IMR-90 (cell line): ENCODE measurements around the gene SMAD4. TPM values are rescaled to one million over a fixed set of nuclear protein-coding genes. Genes with fewer than 3 reads are reported as not detected.

Experiments
- ATAC-seq: fragments of 200-7000 bp; cut with Tn5 transposase; 2 replicates; pipeline ENCODE4 v1.9.1; 2020; ENCODE audit warnings: low read depth, mild to moderate bottlenecking, moderate library complexity
- BruUV-seq: library from RNA; stranded (reverse); fragments of 400-500 nt; replicated peaks from 2 replicates; lab custom pipeline; 2021; lab: Mats Ljungman, UMichigan
- CTCF ChIA-PET: fragments of 300-600 bp; formaldehyde crosslinking; extraction: SDS; loops from one replicate; lab custom pipeline; 2021; ENCODE audit warnings: antibody characterized with exemption; lab: Yijun Ruan, JAX
- POLR2A ChIA-PET: fragments of 300-600 bp; sonication (Branson Sonifier 250); formaldehyde crosslinking; loops from one replicate; lab custom pipeline; 2022; ENCODE audit warnings: antibody characterized with exemption; ENCODE audit not compliant: unreplicated experiment; lab: Charles Lee
- DNase-seq: peaks from one replicate; pipeline ENCODE4 v3.0.0; 2013
- H2AFZ ChIP-seq: replicated peaks from 2 replicates; pipeline ENCODE3; 2013; ENCODE audit warnings: low read length, mild to moderate bottlenecking; ENCODE audit not compliant: poor library complexity
- H2AK5ac ChIP-seq: 2 replicates; pipeline ENCODE4 v1.6.1; 2013; ENCODE audit warnings: low read depth, low read length, inconsistent platforms
- H2AK9ac ChIP-seq: replicated peaks from 2 replicates; pipeline ENCODE3; 2013; ENCODE audit warnings: mild to moderate bottlenecking, low read depth, low read length, moderate library complexity; ENCODE audit not compliant: poor library complexity
- H2BK120ac ChIP-seq: 2 replicates; pipeline ENCODE4 v1.6.1; 2013; ENCODE audit warnings: low read depth, low read length, inconsistent platforms
- H2BK15ac ChIP-seq: 3 replicates; pipeline ENCODE4 v1.6.1; 2013; ENCODE audit warnings: low read depth, low read length, inconsistent platforms
- H2BK20ac ChIP-seq: 2 replicates; pipeline ENCODE4 v1.6.1; 2013; ENCODE audit warnings: low read depth, mild to moderate bottlenecking, inconsistent platforms, low read length, moderate library complexity
- H2BK5ac ChIP-seq: 2 replicates; pipeline ENCODE4 v1.6.1; 2013; ENCODE audit warnings: mild to moderate bottlenecking, low read depth, low read length, inconsistent platforms; ENCODE audit not compliant: poor library complexity, severe bottlenecking
- H3K14ac ChIP-seq: replicated peaks from 2 replicates; pipeline ENCODE4 v1.6.1; 2013; ENCODE audit warnings: low read depth, low read length, inconsistent platforms
- H3K18ac ChIP-seq: 2 replicates; pipeline ENCODE4 v1.6.1; 2013; ENCODE audit warnings: low read depth, low read length, control low read depth
- H3K23ac ChIP-seq: 2 replicates; pipeline ENCODE4 v1.6.1; 2013; ENCODE audit warnings: low read depth, low read length, inconsistent platforms
- H3K27ac ChIP-seq: 2 replicates; pipeline ENCODE4 v1.5.1; 2013; ENCODE audit warnings: mild to moderate bottlenecking, control low read depth, low read length; ENCODE audit not compliant: insufficient read depth
- H3K27me3 ChIP-seq: 2 replicates; pipeline ENCODE4 v1.6.1; 2013; ENCODE audit warnings: low read length; ENCODE audit not compliant: control insufficient read depth, insufficient read depth
- H3K36me3 ChIP-seq: 2 replicates; pipeline ENCODE4 v1.6.1; 2013; ENCODE audit warnings: low read length, mixed read lengths; ENCODE audit not compliant: control insufficient read depth, insufficient read depth
- H3K4ac ChIP-seq: 2 replicates; pipeline ENCODE4 v1.6.1; 2013; ENCODE audit warnings: low read depth, low read length, inconsistent platforms
- H3K4me1 ChIP-seq: 2 replicates; pipeline ENCODE4 v1.6.1; 2013; ENCODE audit warnings: low read length, mixed read lengths; ENCODE audit not compliant: control insufficient read depth, insufficient read depth
- H3K4me2 ChIP-seq: 2 replicates; pipeline ENCODE4 v1.6.1; 2013; ENCODE audit warnings: low read depth, mild to moderate bottlenecking, control low read depth, low read length, moderate library complexity
- H3K4me3 ChIP-seq: 2 replicates; pipeline ENCODE4 v1.5.1; 2013; ENCODE audit warnings: low read depth, mild to moderate bottlenecking, control low read depth, low read length, moderate library complexity; ENCODE audit not compliant: insufficient read depth
- H3K56ac ChIP-seq: 2 replicates; pipeline ENCODE4 v1.6.1; 2013; ENCODE audit warnings: low read length, inconsistent platforms; ENCODE audit not compliant: insufficient read depth; ENCODE audit errors: extremely low read depth
- H3K79me1 ChIP-seq, 2 experiments: 2 replicates each; pipeline ENCODE4 v1.6.1; 2013; ENCODE audit warnings: low read length in 2 of 2, inconsistent platforms in 1 of 2, low read depth in 1 of 2
- H3K9ac ChIP-seq: 2 replicates; pipeline ENCODE4 v1.6.1; 2013; ENCODE audit warnings: low read depth, low read length, control low read depth
- H3K9me1 ChIP-seq: 2 replicates; pipeline ENCODE4 v1.6.1; 2013; ENCODE audit warnings: low read length, inconsistent platforms; ENCODE audit not compliant: insufficient read depth
- H3K9me3 ChIP-seq: 2 replicates; pipeline ENCODE4 v1.6.1; 2013; ENCODE audit warnings: low read length; ENCODE audit not compliant: control insufficient read depth, insufficient read depth
- H4K20me1 ChIP-seq: 2 replicates; pipeline ENCODE4 v1.6.1; 2013; ENCODE audit warnings: low read length, inconsistent platforms; ENCODE audit not compliant: insufficient read depth
- H4K5ac ChIP-seq: 2 replicates; pipeline ENCODE4 v1.6.1; 2013; ENCODE audit warnings: mild to moderate bottlenecking, low read depth, low read length, control low read depth
- H4K8ac ChIP-seq, 2 experiments: 2 replicates each; pipeline ENCODE4 v1.6.1; 2013; ENCODE audit warnings: low read depth in 2 of 2, low read length in 2 of 2, control low read depth in 1 of 2, inconsistent platforms in 1 of 2
- H4K91ac ChIP-seq: 2 replicates; pipeline ENCODE4 v1.6.1; 2013; ENCODE audit warnings: low read depth, low read length, inconsistent platforms; ENCODE audit not compliant: insufficient read depth
- BHLHE40 ChIP-seq: fragments of 150-350 bp; IDR thresholded peaks from 2 replicates; pipeline ENCODE4 v1.6.1; 2016; ENCODE audit warnings: mild to moderate bottlenecking, low read depth, low read length
- CEBPB ChIP-seq: IDR thresholded peaks from 2 replicates; pipeline ENCODE4 v1.6.1; 2012; ENCODE audit warnings: low read depth, low read length, improper control_type of control experiment
- CHD1 ChIP-seq: IDR thresholded peaks from 2 replicates; pipeline ENCODE4 v1.6.1; 2012; ENCODE audit warnings: low read depth, low read length, improper control_type of control experiment
- ELK1 ChIP-seq: fragments of 150-350 bp; IDR thresholded peaks from 2 replicates; pipeline ENCODE4 v1.6.1; 2016; ENCODE audit warnings: low read depth, mild to moderate bottlenecking, low read length, moderate library complexity, borderline replicate concordance
- FOS ChIP-seq: fragments of 150-350 bp; IDR thresholded peaks from 2 replicates; pipeline ENCODE4 v1.6.1; 2016; ENCODE audit warnings: low read depth, low read length
- MAFK ChIP-seq: IDR thresholded peaks from 2 replicates; pipeline ENCODE4 v1.6.1; 2012; ENCODE audit warnings: low read depth, low read length, improper control_type of control experiment
- MAZ ChIP-seq: IDR thresholded peaks from 2 replicates; pipeline ENCODE4 v1.6.1; 2012; ENCODE audit warnings: low read depth, mild to moderate bottlenecking, low read length, improper control_type of control experiment, moderate library complexity, borderline replicate concordance
- MXI1 ChIP-seq: IDR thresholded peaks from 2 replicates; pipeline ENCODE4 v1.6.1; 2012; ENCODE audit warnings: low read depth, mild to moderate bottlenecking, low read length, moderate library complexity, borderline replicate concordance
- NFE2L2 ChIP-seq: fragments of 150-350 bp; IDR thresholded peaks from 2 replicates; pipeline ENCODE4 v1.6.1; 2016; ENCODE audit warnings: low read depth, mild to moderate bottlenecking, low read length
- POLR2A ChIP-seq: IDR thresholded peaks from 2 replicates; pipeline ENCODE4 v1.6.1; 2012; ENCODE audit warnings: mild to moderate bottlenecking, low read depth, low read length
- RAD21 ChIP-seq: IDR thresholded peaks from 2 replicates; pipeline ENCODE4 v1.6.1; 2012; ENCODE audit warnings: low read length, improper control_type of control experiment
- RCOR1 ChIP-seq: IDR thresholded peaks from 2 replicates; pipeline ENCODE4 v1.6.1; 2012; ENCODE audit warnings: mild to moderate bottlenecking, low read length, improper control_type of control experiment; ENCODE audit not compliant: insufficient replicate concordance
- SMC3 ChIP-seq: fragments of 150-350 bp; IDR thresholded peaks from 2 replicates; pipeline ENCODE4 v1.6.1; 2016; ENCODE audit warnings: low read depth, mild to moderate bottlenecking, antibody characterized with exemption, low read length, moderate library complexity
- WGBS, 2 experiments: methylation state at CpG; one replicate each; pipeline versions ENCODE4 v1.1.5 to v1.1.7; 2013; ENCODE audit warnings: missing lambda C conversion rate in 2 of 2; ENCODE audit not compliant: insufficient read length in 1 of 2; ENCODE audit errors: extremely low coverage in 2 of 2; 5-methylcytosine and 5-hydroxymethylcytosine counted together
- dilution Hi-C: fragments of 300-500 bp; cut with HindIII; formaldehyde crosslinking; loops from one replicate; pipeline ENCODE4 v1.14.3; 2018; ENCODE audit warnings: low sequenced_read_pairs; ENCODE audit not compliant: unreplicated experiment
- in situ Hi-C: fragments of 300-500 bp; cut with MboI; formaldehyde crosslinking; loops from 3 replicates; pipeline ENCODE4 v1.14.3; 2019; ENCODE audit warnings: low sequenced_read_pairs, inconsistent platforms, mixed read lengths
- intact Hi-C: fragments of 100-400 bp; cut with micrococcal nuclease; formaldehyde crosslinking; loops from 2 replicates; pipeline ENCODE4 v1.10.0; 2022
- polyA plus RNA-seq, 3 experiments: library from polyadenylated mRNA; depleted of rRNA; stranded (reverse); fragments of >200 nt; gene quantifications; 2 replicates each; pipeline ENCODE4 v1.2.3, GENCODE V29; 2012; ENCODE audit warnings: low replicate concordance in 1 of 3
- total RNA-seq: library from RNA; depleted of rRNA; stranded (reverse); fragments of >200 nt; gene quantifications from 2 replicates; pipeline ENCODE4 v1.2.3, GENCODE V29; 2012
- TF ChIP-seq, protein P1 (sequence below): fragments of 150-350 bp; IDR thresholded peaks from 2 replicates; pipeline ENCODE4 v1.6.1; 2017; ENCODE audit warnings: mild to moderate bottlenecking, antibody characterized with exemption, low read length, low read depth
- TF ChIP-seq, protein P2 (sequence below): conservative IDR thresholded peaks from 2 replicates; pipeline ENCODE4 v1.5.1; 2012; ENCODE audit warnings: mild to moderate bottlenecking, low read depth, low read length, improper control_type of control experiment

Gene SMAD4
- total and polyA plus RNA-seq, 2 of the 4 experiments (the other 2 are of a cell fraction) = 57.6 to 145 TPM

- H3K23ac ChIP-seq = no peak overlapping the region
- intact Hi-C loops = no loop called here
- H2AK9ac ChIP-seq = no peak overlapping the region
- H3K4me1 ChIP-seq = peaks cover 1% of the 10 kb centered on the region
- BruUV-seq = no TSS peak
- no peak overlapping the region for H2BK15ac ChIP-seq
- in situ Hi-C loops = loop anchor here (10.0 to 25.0 kb wide), 2 partner anchors 227 to 755 kb away; partner anchors contain the start of genes CXXC1 and MBD1
- no peak overlapping the region for H4K8ac ChIP-seq
- WGBS, 2 experiments = no CpG with 5 or more reads among the region's 3 CpGs
- no peak overlapping the region for H3K14ac ChIP-seq
- no peak overlapping the region for H3K4ac ChIP-seq
- H4K91ac ChIP-seq = no peak overlapping the region
- H4K5ac ChIP-seq = no peak overlapping the region
- no peak overlapping the region for H2BK20ac ChIP-seq
- no peaks in the 10 kb centered on the region for H3K9me3 ChIP-seq
- dilution Hi-C loops = no loop called here
- H4K20me1 ChIP-seq = peaks cover 88% of the 10 kb centered on the region
- CTCF ChIA-PET = interaction anchor here (1.1 to 1.4 kb wide), 2 partner anchors 9 to 10 kb away, joined by 3 read pairs; no protein-coding TSS in a partner anchor
- no peak overlapping the region for H2BK5ac ChIP-seq
- DNase-seq = no peak
- no peak overlapping the region for H3K9ac ChIP-seq
- no peak overlapping the region for H3K4me3 ChIP-seq
- H3K9me1 ChIP-seq = peaks cover 3% of the 10 kb centered on the region; the same call in 1 of the 2 replicates
- H3K36me3 ChIP-seq = no peaks in the 10 kb centered on the region
- H3K56ac ChIP-seq = no peak overlapping the region
- peaks cover 11 to 61% of the 10 kb centered on the region in 2 experiments for H3K79me1 ChIP-seq
- no peak overlapping the region for H2BK120ac ChIP-seq
- H2AFZ ChIP-seq = no peak overlapping the region
- H3K27me3 ChIP-seq = no peaks in the 10 kb centered on the region
- H2AK5ac ChIP-seq = no peak overlapping the region
- H3K27ac ChIP-seq = no peak overlapping the region
- POLR2A ChIA-PET = no interaction called here
- ATAC-seq = no peak
- TF ChIP-seq MXI1 = no peak
- no peak for TF ChIP-seq NFE2L2
- no peak for TF ChIP-seq CEBPB
- no peak for TF ChIP-seq MAZ
- no peak for TF ChIP-seq ELK1
- no peak for TF ChIP-seq CHD1
- no peak for TF ChIP-seq RAD21
- no peak for TF ChIP-seq SMC3
- TF ChIP-seq BHLHE40 = no peak
- no peak for TF ChIP-seq POLR2A
- TF ChIP-seq, protein P1, sequence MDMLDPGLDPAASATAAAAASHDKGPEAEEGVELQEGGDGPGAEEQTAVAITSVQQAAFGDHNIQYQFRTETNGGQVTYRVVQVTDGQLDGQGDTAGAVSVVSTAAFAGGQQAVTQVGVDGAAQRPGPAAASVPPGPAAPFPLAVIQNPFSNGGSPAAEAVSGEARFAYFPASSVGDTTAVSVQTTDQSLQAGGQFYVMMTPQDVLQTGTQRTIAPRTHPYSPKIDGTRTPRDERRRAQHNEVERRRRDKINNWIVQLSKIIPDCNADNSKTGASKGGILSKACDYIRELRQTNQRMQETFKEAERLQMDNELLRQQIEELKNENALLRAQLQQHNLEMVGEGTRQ = no peak
- TF ChIP-seq, protein P2, sequence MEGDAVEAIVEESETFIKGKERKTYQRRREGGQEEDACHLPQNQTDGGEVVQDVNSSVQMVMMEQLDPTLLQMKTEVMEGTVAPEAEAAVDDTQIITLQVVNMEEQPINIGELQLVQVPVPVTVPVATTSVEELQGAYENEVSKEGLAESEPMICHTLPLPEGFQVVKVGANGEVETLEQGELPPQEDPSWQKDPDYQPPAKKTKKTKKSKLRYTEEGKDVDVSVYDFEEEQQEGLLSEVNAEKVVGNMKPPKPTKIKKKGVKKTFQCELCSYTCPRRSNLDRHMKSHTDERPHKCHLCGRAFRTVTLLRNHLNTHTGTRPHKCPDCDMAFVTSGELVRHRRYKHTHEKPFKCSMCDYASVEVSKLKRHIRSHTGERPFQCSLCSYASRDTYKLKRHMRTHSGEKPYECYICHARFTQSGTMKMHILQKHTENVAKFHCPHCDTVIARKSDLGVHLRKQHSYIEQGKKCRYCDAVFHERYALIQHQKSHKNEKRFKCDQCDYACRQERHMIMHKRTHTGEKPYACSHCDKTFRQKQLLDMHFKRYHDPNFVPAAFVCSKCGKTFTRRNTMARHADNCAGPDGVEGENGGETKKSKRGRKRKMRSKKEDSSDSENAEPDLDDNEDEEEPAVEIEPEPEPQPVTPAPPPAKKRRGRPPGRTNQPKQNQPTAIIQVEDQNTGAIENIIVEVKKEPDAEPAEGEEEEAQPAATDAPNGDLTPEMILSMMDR = no peak
- TF ChIP-seq FOS = no peak
- no peak for TF ChIP-seq RCOR1
- TF ChIP-seq MAFK = no peak
- H3K4me2 ChIP-seq = no peak overlapping the region
- H3K18ac ChIP-seq = no peak overlapping the region
Measured at GRCh38 chr18:51041677-51042352, 11.8 kb downstream of the SMAD4 start.
